ENCODE results near the gene RCCD1. TPM values are rescaled to one million over a fixed set of nuclear protein-coding genes. Genes with fewer than 3 reads are reported as not detected.

Gene RCCD1
- total and polyA plus RNA-seq, 7 donors, result 4.4 to 7.6 (median 6.0) TPM

GRCh38 chr15:90991587-90992285 lies 37.1 kb downstream of the RCCD1 start:
- peaks cover 3% of the 10 kb centered on the region for H3K4me1 ChIP-seq
- H3K36me3 ChIP-seq (ENCODE audit: insufficient read depth in 1 of 2, low read depth in 1 of 2), result no peaks in the 10 kb centered on the region
- H3K9me3 ChIP-seq, result no peaks in the 10 kb centered on the region
- 87 to 92% (median 90%) methylated on average over 6 of the region's 6 CpGs for WGBS, 3 donors
- TF ChIP-seq CTCF (IDR thresholded peaks at IDR 0.05), result no peak
- H3K27me3 ChIP-seq (ENCODE audit: insufficient read depth in 3 of 3, low read length in 2 of 3), result no peaks in the 10 kb centered on the region
- no peak overlapping the region for H3K4me3 ChIP-seq
- no peak overlapping the region for H3K27ac ChIP-seq
- intact Hi-C loops (cut with DNase I), result loop anchor here in 1 of 2 donors (5.0 kb wide), 1 partner anchor 34 kb away; no protein-coding TSS in a partner anchor
- no peak for DNase-seq
- no peak for ATAC-seq

- H3K36me3 ChIP-seq (ENCODE audit: insufficient read depth in 1 of 2, low read depth in 1 of 2), result peaks cover 6 to 20% of the 10 kb centered on the region in 2 donors
- no peaks in the 10 kb centered on the region for H3K9me3 ChIP-seq
- DNase-seq (peak in 1 of 2 donors; percentile 16), ATAC-seq (peak; percentile 19 to 45 (median 28))
- H3K4me1 ChIP-seq, result peaks cover 3% of the 10 kb centered on the region
- peak overlapping the region; percentile 90 for H3K4me3 ChIP-seq
- no peaks in the 10 kb centered on the region for H3K27me3 ChIP-seq (ENCODE audit: insufficient read depth in 3 of 3, low read length in 2 of 3)
- TF ChIP-seq CTCF (IDR thresholded peaks at IDR 0.05), result no peak
- H3K27ac ChIP-seq, result peak overlapping the region; percentile 60
- intact Hi-C loops (cut with DNase I), result loop anchor here in 1 of 2 donors (5.0 kb wide), 1 partner anchor 37 kb away; no protein-coding TSS in a partner anchor
- 0 to 1% (median 0%) methylated on average over 31 to 50 of the region's 50 CpGs for WGBS, 3 donors
Measured at GRCh38 chr15:90994059-90994416, 39.4 kb downstream of the RCCD1 start.

- Histone ChIP-seq H3K9me3 (no peaks in the 10 kb centered on the region), H3K27ac (peak within 1 kb of the TSS; percentile 60), H3K4me3 (peak within 1 kb of the TSS; percentile 90), H3K27me3 (ENCODE audit: insufficient read depth in 3 of 3, low read length in 2 of 3) (no peaks in the 10 kb centered on the region), H3K36me3 (ENCODE audit: insufficient read depth in 1 of 2, low read depth in 1 of 2) (peaks cover 6 to 26% of the 10 kb centered on the region in 2 donors), H3K4me1 (peaks cover 3% of the 10 kb centered on the region)
- ATAC-seq (peak; percentile 100), DNase-seq (peak; percentile 98 to 99)
- intact Hi-C loops (cut with DNase I), result loop anchor here (5.0 kb wide), 2 partner anchors 32 to 37 kb away; no protein-coding TSS in a partner anchor
- WGBS, 3 donors, result 0 to 1% (median 0%) methylated on average over 62 to 75 of the region's 75 CpGs
- no peak for TF ChIP-seq CTCF (IDR thresholded peaks at IDR 0.05)
Measured at GRCh38 chr15:90994417-90995311, 40.0 kb downstream of the RCCD1 start, which contains the start of gene PRC1. TSS of gene PRC1 (minus strand) at chr15:90994535. CDS start at chr15:90994417, 118 bp downstream.

GRCh38 chr15:90998737-90999136 lies 44.1 kb downstream of the RCCD1 start:
- intact Hi-C loops (cut with DNase I), result loop anchor here in 1 of 2 donors (5.0 kb wide), 1 partner anchor 36 kb away; no protein-coding TSS in a partner anchor
- ATAC-seq (no peak), DNase-seq (no peak)
- TF ChIP-seq CTCF (IDR thresholded peaks at IDR 0.05), result no peak
- 83 to 90% (median 89%) methylated on average over 8 of the region's 8 CpGs for WGBS, 3 donors
- no peaks in the 10 kb centered on the region for H3K27me3 ChIP-seq (ENCODE audit: insufficient read depth in 3 of 3, low read length in 2 of 3)
- H3K4me3 ChIP-seq, result no peak overlapping the region
- peaks cover 11 to 67% of the 10 kb centered on the region in 2 donors for H3K36me3 ChIP-seq (ENCODE audit: insufficient read depth in 1 of 2, low read depth in 1 of 2)
- H3K9me3 ChIP-seq, result no peaks in the 10 kb centered on the region
- no peak overlapping the region for H3K27ac ChIP-seq
- peaks cover under 1% of the 10 kb centered on the region for H3K4me1 ChIP-seq
